Fibroblast of skin of scalp (primary cell): ENCODE measurements around the gene CAMK2A.
A peak's percentile ranks its signal among the peaks of the same experiment; 100 is the strongest.

ENCODE experiments used
- DNase-seq: peaks from one replicate; pipeline ENCODE4 v3.0.0-alpha.2; 2013

Gene CAMK2A

GRCh38 chr5:150278046-150278730 is 11.4 kb downstream of the CAMK2A start:
- no peak for DNase-seq

GRCh38 chr5:150277043-150277442 is 12.5 kb downstream of the CAMK2A start:
- DNase-seq: no peak

- DNase-seq: no peak
Observed at GRCh38 chr5:150274811-150275210, 14.8 kb downstream of the CAMK2A start.

GRCh38 chr5:150272531-150272930 is 17.0 kb downstream of the CAMK2A start:
- DNase-seq: peak; percentile 69

- DNase-seq: no peak
Observed at GRCh38 chr5:150271923-150272322, 17.6 kb downstream of the CAMK2A start.

- DNase-seq: no peak
Observed at GRCh38 chr5:150271296-150271692, 18.3 kb downstream of the CAMK2A start.

GRCh38 chr5:150270541-150271295 is 18.9 kb downstream of the CAMK2A start:
- no peak for DNase-seq

- DNase-seq: no peak
Observed at GRCh38 chr5:150266871-150267291, 22.7 kb downstream of the CAMK2A start.

GRCh38 chr5:150265870-150266383 is 23.6 kb downstream of the CAMK2A start:
- DNase-seq: no peak

GRCh38 chr5:150264667-150265603 is 24.6 kb downstream of the CAMK2A start:
- DNase-seq: no peak

GRCh38 chr5:150263801-150264621 is 25.6 kb downstream of the CAMK2A start:
- DNase-seq: peak; percentile 82

- DNase-seq: no peak
Observed at GRCh38 chr5:150263375-150263775, 26.2 kb downstream of the CAMK2A start.

- no peak for DNase-seq
Observed at GRCh38 chr5:150262502-150262901, 27.1 kb downstream of the CAMK2A start.

GRCh38 chr5:150261231-150261630 is 28.3 kb downstream of the CAMK2A start:
- peak; percentile 52 for DNase-seq

GRCh38 chr5:150258130-150258529 is 31.4 kb downstream of the CAMK2A start:
- peak; percentile 52 for DNase-seq

- no peak for DNase-seq
Observed at GRCh38 chr5:150257424-150257823, 32.1 kb downstream of the CAMK2A start.

- no peak for DNase-seq
Observed at GRCh38 chr5:150256410-150257064, 33.0 kb downstream of the CAMK2A start.

GRCh38 chr5:150255659-150256409 is 33.7 kb downstream of the CAMK2A start:
- no peak for DNase-seq

- DNase-seq: no peak
Observed at GRCh38 chr5:150254774-150255173, 34.8 kb downstream of the CAMK2A start.

- DNase-seq: no peak
Observed at GRCh38 chr5:150254363-150254762, 35.2 kb downstream of the CAMK2A start.
